ENCODE measurements around the gene PPP3CA. TPM values are rescaled to one million over a fixed set of nuclear protein-coding genes. Genes with fewer than 3 reads are reported as not detected.

PPP3CA gene
- polyA plus RNA-seq, 1 donor (not counting 4 experiments of a cell fraction or from before 2014, with no cell fraction given), result 43.3 TPM

GRCh38 chr4:101221294-101221693 is 126.0 kb downstream of the PPP3CA start:
- Histone ChIP-seq H3K79me2 (ENCODE audit: control insufficient read depth, insufficient read depth, low read length) (peaks cover 76% of the 10 kb centered on the region), H3K36me3 (ENCODE audit: control insufficient read depth in 2 of 2, extremely low read depth in 1 of 2, insufficient read depth in 2 of 2, low read length in 2 of 2) (no peaks in the 10 kb centered on the region), H3K9me1 (ENCODE audit: control insufficient read depth, extremely low read depth, insufficient read depth, low read length) (no peaks in the 10 kb centered on the region), H3K27me3 (ENCODE audit: control insufficient read depth, extremely low read depth, insufficient read depth, low read length) (no peaks in the 10 kb centered on the region), H3K4me2 (ENCODE audit: control insufficient read depth, extremely low read depth, insufficient read depth, low read depth, low read length) (no peak overlapping the region), H3K9me3 (ENCODE audit: control insufficient read depth, low read depth, low read length) (no peaks in the 10 kb centered on the region), H4K20me1 (ENCODE audit: control insufficient read depth, extremely low read depth, insufficient read depth, low read length) (peaks cover 3% of the 10 kb centered on the region), H2AFZ (ENCODE audit: control insufficient read depth, low read length) (no peak overlapping the region), H3K9ac (ENCODE audit: control insufficient read depth, extremely low read depth, insufficient read depth, low read length) (no peak overlapping the region), H3K4me1 (ENCODE audit: control insufficient read depth, extremely low read depth, insufficient read depth, low read length) (peaks cover 5% of the 10 kb centered on the region), H3K4me3 (ENCODE audit: control insufficient read depth in 2 of 3, extremely low read depth in 1 of 3, insufficient read depth in 2 of 3, low read depth in 1 of 3, low read length in 3 of 3) (no peak overlapping the region), H3K27ac (ENCODE audit: control insufficient read depth, insufficient read depth, low read length) (no peak overlapping the region)
- TF ChIP-seq EZH2 (IDR thresholded peaks at IDR 0.05; ENCODE audit: low read length) (no peak), CTCF (optimal IDR thresholded peaks at IDR 0.05 in 1 of 3, IDR thresholded peaks at IDR 0.05 in 1 of 3, conservative IDR thresholded peaks at IDR 0.05 in 1 of 3; ENCODE audit: extremely low read depth in 1 of 3, insufficient read depth in 2 of 3, low read length in 3 of 3) (no peak)
- dilution Hi-C loops (cut with MboI; ENCODE audit: extremely low pct_ligation_motif_present, low sequenced_read_pairs), result no loop called here
- no peak for DNase-seq (ENCODE audit: low read depth, low spot score)
- no peak for FAIRE-seq

GRCh38 chr4:101218894-101219293 is 128.4 kb downstream of the PPP3CA start:
- H4K20me1 ChIP-seq (ENCODE audit: control insufficient read depth, extremely low read depth, insufficient read depth, low read length), result peaks cover 3% of the 10 kb centered on the region
- no peaks in the 10 kb centered on the region for H3K27me3 ChIP-seq (ENCODE audit: control insufficient read depth, extremely low read depth, insufficient read depth, low read length)
- H3K79me2 ChIP-seq (ENCODE audit: control insufficient read depth, insufficient read depth, low read length), result peaks cover 78% of the 10 kb centered on the region

More at GRCh38 chr4:101218894-101219293, 128.4 kb downstream of the PPP3CA start:
- no peaks in the 10 kb centered on the region for H3K9me1 ChIP-seq (ENCODE audit: control insufficient read depth, extremely low read depth, insufficient read depth, low read length)
- TF ChIP-seq EZH2 (IDR thresholded peaks at IDR 0.05; ENCODE audit: low read length), result no peak
- TF ChIP-seq CTCF (optimal IDR thresholded peaks at IDR 0.05 in 1 of 3, IDR thresholded peaks at IDR 0.05 in 1 of 3, conservative IDR thresholded peaks at IDR 0.05 in 1 of 3; ENCODE audit: extremely low read depth in 1 of 3, insufficient read depth in 2 of 3, low read length in 3 of 3), result no peak
- no peak overlapping the region for H3K4me3 ChIP-seq (ENCODE audit: control insufficient read depth in 2 of 3, extremely low read depth in 1 of 3, insufficient read depth in 2 of 3, low read depth in 1 of 3, low read length in 3 of 3)
- no peak overlapping the region for H2AFZ ChIP-seq (ENCODE audit: control insufficient read depth, low read length)
- FAIRE-seq (no peak), DNase-seq (ENCODE audit: low read depth, low spot score) (no peak)
- H3K4me2 ChIP-seq (ENCODE audit: control insufficient read depth, extremely low read depth, insufficient read depth, low read depth, low read length), result no peak overlapping the region
- no peak overlapping the region for H3K9ac ChIP-seq (ENCODE audit: control insufficient read depth, extremely low read depth, insufficient read depth, low read length)
- H3K9me3 ChIP-seq (ENCODE audit: control insufficient read depth, low read depth, low read length), result no peaks in the 10 kb centered on the region
- H3K4me1 ChIP-seq (ENCODE audit: control insufficient read depth, extremely low read depth, insufficient read depth, low read length), result peaks cover 5% of the 10 kb centered on the region
- dilution Hi-C loops (cut with MboI; ENCODE audit: extremely low pct_ligation_motif_present, low sequenced_read_pairs), result no loop called here
- no peak overlapping the region for H3K27ac ChIP-seq (ENCODE audit: control insufficient read depth, insufficient read depth, low read length)
- H3K36me3 ChIP-seq (ENCODE audit: control insufficient read depth in 2 of 2, extremely low read depth in 1 of 2, insufficient read depth in 2 of 2, low read length in 2 of 2), result no peaks in the 10 kb centered on the region
